Astrocyte (in vitro differentiated cells and primary cell): ENCODE results near the gene UBE2G1. TPM values are rescaled to one million over a fixed set of nuclear protein-coding genes. Genes with fewer than 3 reads are reported as not detected.

Experiments used
- DNase-seq: peaks from one replicate; pipeline ENCODE4 v3.0.0-alpha.2; 2010; ENCODE audit warnings: low read depth
- FAIRE-seq: peaks from 2 replicates; lab custom pipeline; 2011; peaks lifted over from hg19 to GRCh38; lab: Jason Lieb, UNC
- H2AFZ ChIP-seq: 2 replicates; pipeline ENCODE4 v1.6.0; 2012; ENCODE audit warnings: low read depth, low read length, inconsistent platforms
- H3K27ac ChIP-seq: 2 replicates; pipeline ENCODE4 v1.5.1; 2011; ENCODE audit warnings: low read depth, low read length, inconsistent platforms
- H3K27me3 ChIP-seq: 2 replicates; pipeline ENCODE4 v1.6.0; 2011; ENCODE audit warnings: low read length, inconsistent platforms; ENCODE audit not compliant: insufficient read depth
- H3K36me3 ChIP-seq: 2 replicates; pipeline ENCODE4 v1.5.1; 2011; ENCODE audit warnings: low read length, inconsistent platforms; ENCODE audit not compliant: insufficient read depth
- H3K4me1 ChIP-seq: 2 replicates; pipeline ENCODE4 v1.5.1; 2011; ENCODE audit warnings: low read length, inconsistent platforms; ENCODE audit not compliant: insufficient read depth
- H3K4me2 ChIP-seq: 2 replicates; pipeline ENCODE4 v1.6.0; 2012; ENCODE audit warnings: low read length, inconsistent platforms
- H3K4me3 ChIP-seq: 2 replicates; pipeline ENCODE4 v1.5.1; 2011; ENCODE audit warnings: low read depth, mild to moderate bottlenecking, low read length, inconsistent platforms; ENCODE audit not compliant: insufficient read depth
- H3K79me2 ChIP-seq: 2 replicates; pipeline ENCODE4 v1.6.0; 2012; ENCODE audit warnings: mild to moderate bottlenecking, low read length, inconsistent platforms; ENCODE audit not compliant: insufficient read depth
- H3K9ac ChIP-seq: 2 replicates; pipeline ENCODE4 v1.6.0; 2012; ENCODE audit warnings: mild to moderate bottlenecking, low read length, inconsistent platforms
- H3K9me3 ChIP-seq: 2 replicates; pipeline ENCODE4 v1.5.1; 2012; ENCODE audit warnings: low read depth, mild to moderate bottlenecking, low read length, inconsistent platforms; ENCODE audit not compliant: insufficient read depth
- H4K20me1 ChIP-seq: 2 replicates; pipeline ENCODE4 v1.6.0; 2012; ENCODE audit warnings: low read length, inconsistent platforms; ENCODE audit not compliant: insufficient read depth
- H3K27ac Mint-ChIP-seq: one replicate; pipeline ENCODE4 v1.8.0; 2021; ENCODE audit warnings: mild to moderate bottlenecking, mixed read lengths; ENCODE audit not compliant: unreplicated experiment
- H3K27me3 Mint-ChIP-seq: one replicate; pipeline ENCODE4 v1.8.0; 2021; ENCODE audit warnings: low read depth, mixed read lengths; ENCODE audit not compliant: unreplicated experiment
- H3K36me3 Mint-ChIP-seq: one replicate; pipeline ENCODE4 v1.8.0; 2021; ENCODE audit warnings: low read depth, mixed read lengths; ENCODE audit not compliant: unreplicated experiment
- H3K4me1 Mint-ChIP-seq: one replicate; pipeline ENCODE4 v1.8.0; 2021; ENCODE audit warnings: low read depth, mixed read lengths; ENCODE audit not compliant: unreplicated experiment
- H3K4me3 Mint-ChIP-seq: one replicate; pipeline ENCODE4 v1.8.0; 2021; ENCODE audit warnings: mild to moderate bottlenecking, moderate library complexity, mixed read lengths; ENCODE audit not compliant: unreplicated experiment
- H3K9me3 Mint-ChIP-seq: one replicate; pipeline ENCODE4 v1.8.0; 2021; ENCODE audit warnings: mild to moderate bottlenecking, mixed read lengths; ENCODE audit not compliant: unreplicated experiment
- EZH2 ChIP-seq: IDR thresholded peaks from 2 replicates; pipeline ENCODE4 v1.6.1; 2012; ENCODE audit warnings: mild to moderate bottlenecking, low read length, inconsistent platforms; ENCODE audit not compliant: insufficient read depth
- total RNA-seq: library from RNA; stranded (reverse); gene quantifications from 2 replicates; pipeline ENCODE4 v1.2.1, GENCODE V29; 2021
- TF ChIP-seq, protein P1 (sequence below): IDR thresholded peaks from 2 replicates; pipeline ENCODE4 v1.5.1; 2011; ENCODE audit warnings: low read depth, mild to moderate bottlenecking, inconsistent platforms, low read length, moderate library complexity; ENCODE audit not compliant: insufficient read depth

The UBE2G1 gene
- total RNA-seq, 1 donor from 2014 or later = 123 TPM

DNA sequence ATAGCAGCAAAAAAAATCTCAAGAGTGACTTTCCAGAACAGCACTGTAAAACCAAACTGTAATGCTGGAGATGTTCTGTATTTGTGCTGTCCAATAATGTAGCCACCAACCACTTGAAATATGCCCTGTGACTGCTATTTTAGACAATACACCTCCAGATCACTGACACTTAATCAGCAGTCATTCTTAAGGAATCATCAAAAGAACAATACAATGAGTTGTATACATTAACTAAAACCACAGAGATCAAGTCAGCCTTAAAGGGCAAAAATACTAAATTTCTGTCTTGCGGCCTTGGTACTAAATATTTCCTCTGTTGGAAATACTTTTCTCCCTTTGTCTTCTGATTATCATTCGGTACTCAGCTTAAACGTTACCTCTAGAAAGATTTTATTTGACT, 69.1 kb downstream of the UBE2G1 start:
- FAIRE-seq = peak; percentile 37
- H3K36me3 ChIP-seq = peaks cover 11% of the 10 kb centered on the region
- peak overlapping the region; percentile 27 for H3K4me2 ChIP-seq
- no peak overlapping the region for H3K4me3 ChIP-seq
- H3K9me3 ChIP-seq = no peaks in the 10 kb centered on the region
- H3K9me3 Mint-ChIP-seq = no peaks in the 10 kb centered on the region
- no peaks in the 10 kb centered on the region for H3K27me3 Mint-ChIP-seq
- peak overlapping the region; percentile 25 for H3K9ac ChIP-seq
- H3K4me1 Mint-ChIP-seq = peaks cover 17% of the 10 kb centered on the region
- no peak overlapping the region for H3K27ac ChIP-seq
- DNase-seq = peak; percentile 37
- H3K4me3 Mint-ChIP-seq = no peak overlapping the region
- peaks cover 9% of the 10 kb centered on the region for H3K36me3 Mint-ChIP-seq
- peaks cover 81% of the 10 kb centered on the region for H4K20me1 ChIP-seq
- TF ChIP-seq, protein P1, sequence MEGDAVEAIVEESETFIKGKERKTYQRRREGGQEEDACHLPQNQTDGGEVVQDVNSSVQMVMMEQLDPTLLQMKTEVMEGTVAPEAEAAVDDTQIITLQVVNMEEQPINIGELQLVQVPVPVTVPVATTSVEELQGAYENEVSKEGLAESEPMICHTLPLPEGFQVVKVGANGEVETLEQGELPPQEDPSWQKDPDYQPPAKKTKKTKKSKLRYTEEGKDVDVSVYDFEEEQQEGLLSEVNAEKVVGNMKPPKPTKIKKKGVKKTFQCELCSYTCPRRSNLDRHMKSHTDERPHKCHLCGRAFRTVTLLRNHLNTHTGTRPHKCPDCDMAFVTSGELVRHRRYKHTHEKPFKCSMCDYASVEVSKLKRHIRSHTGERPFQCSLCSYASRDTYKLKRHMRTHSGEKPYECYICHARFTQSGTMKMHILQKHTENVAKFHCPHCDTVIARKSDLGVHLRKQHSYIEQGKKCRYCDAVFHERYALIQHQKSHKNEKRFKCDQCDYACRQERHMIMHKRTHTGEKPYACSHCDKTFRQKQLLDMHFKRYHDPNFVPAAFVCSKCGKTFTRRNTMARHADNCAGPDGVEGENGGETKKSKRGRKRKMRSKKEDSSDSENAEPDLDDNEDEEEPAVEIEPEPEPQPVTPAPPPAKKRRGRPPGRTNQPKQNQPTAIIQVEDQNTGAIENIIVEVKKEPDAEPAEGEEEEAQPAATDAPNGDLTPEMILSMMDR = no peak
- no peak for TF ChIP-seq EZH2
- H3K4me1 ChIP-seq = peaks cover 10% of the 10 kb centered on the region
- H3K79me2 ChIP-seq = peaks cover 62% of the 10 kb centered on the region
- no peak overlapping the region for H2AFZ ChIP-seq
- H3K27ac Mint-ChIP-seq = no peak overlapping the region
- no peaks in the 10 kb centered on the region for H3K27me3 ChIP-seq

DNA sequence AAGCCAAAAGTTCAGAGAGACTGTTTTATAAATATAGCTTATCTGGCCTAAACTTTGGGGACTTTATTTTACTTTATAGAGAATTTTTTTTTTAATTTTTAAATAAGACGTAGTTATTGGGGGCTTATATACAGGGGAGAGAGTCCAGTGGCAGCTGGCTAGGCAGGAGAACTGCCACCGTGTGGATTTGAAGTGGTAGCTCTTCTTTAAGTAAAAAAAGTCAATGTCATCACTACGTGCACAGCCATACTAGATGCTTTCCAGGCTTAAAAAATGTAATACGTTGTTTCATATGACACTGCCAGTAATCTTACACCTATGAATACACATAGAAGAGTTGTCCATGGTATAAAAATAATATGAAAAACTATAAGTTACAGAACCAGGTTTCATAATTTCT, 70.8 kb downstream of the UBE2G1 start:
- Mint-ChIP-seq H3K4me3 (no peak overlapping the region), H3K27ac (no peak overlapping the region), H3K9me3 (no peaks in the 10 kb centered on the region), H3K4me1 (peaks cover 17% of the 10 kb centered on the region), H3K36me3 (peaks cover 4% of the 10 kb centered on the region), H3K27me3 (no peaks in the 10 kb centered on the region)
- Histone ChIP-seq H2AFZ (no peak overlapping the region), H3K4me1 (peaks cover 10% of the 10 kb centered on the region), H3K79me2 (peaks cover 51% of the 10 kb centered on the region), H3K36me3 (peaks cover 5% of the 10 kb centered on the region), H3K4me2 (no peak overlapping the region), H3K9me3 (no peaks in the 10 kb centered on the region), H4K20me1 (peaks cover 68% of the 10 kb centered on the region), H3K27ac (no peak overlapping the region), H3K9ac (no peak overlapping the region), H3K27me3 (no peaks in the 10 kb centered on the region), H3K4me3 (no peak overlapping the region)
- DNase-seq = no peak
- FAIRE-seq = no peak
- TF ChIP-seq, protein P1 = no peak
- no peak for TF ChIP-seq EZH2

DNA sequence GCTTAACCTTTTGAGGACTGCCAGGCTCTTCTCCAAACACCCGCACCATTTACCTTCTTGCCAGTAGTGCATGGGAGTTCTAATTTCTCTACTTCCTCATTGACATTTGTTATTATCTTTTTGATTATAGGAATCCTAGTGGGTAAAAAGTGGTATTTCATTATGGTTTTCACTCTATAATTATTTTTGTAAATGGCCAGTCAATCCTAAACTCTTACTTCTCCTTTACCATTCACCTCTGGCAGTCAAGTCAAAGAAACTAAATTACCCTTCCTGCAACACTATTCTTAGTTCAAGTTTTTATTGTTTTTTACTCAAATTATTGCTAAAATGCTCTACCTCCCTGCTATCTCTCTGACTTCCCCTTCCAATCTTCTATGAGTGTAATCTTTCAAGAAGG, 72.9 kb downstream of the UBE2G1 start:
- H3K4me3 Mint-ChIP-seq = no peak overlapping the region
- Histone ChIP-seq H2AFZ (no peak overlapping the region), H3K9ac (no peak overlapping the region), H3K36me3 (peaks cover 5% of the 10 kb centered on the region), H3K27me3 (no peaks in the 10 kb centered on the region), H3K9me3 (no peaks in the 10 kb centered on the region), H4K20me1 (peaks cover 60% of the 10 kb centered on the region), H3K79me2 (peaks cover 44% of the 10 kb centered on the region), H3K4me3 (no peak overlapping the region), H3K4me2 (no peak overlapping the region), H3K27ac (no peak overlapping the region), H3K4me1 (peaks cover 10% of the 10 kb centered on the region)
- DNase-seq (no peak), FAIRE-seq (no peak)
- no peaks in the 10 kb centered on the region for H3K9me3 Mint-ChIP-seq
- H3K27me3 Mint-ChIP-seq = no peaks in the 10 kb centered on the region
- H3K36me3 Mint-ChIP-seq = peaks cover 4% of the 10 kb centered on the region
- H3K4me1 Mint-ChIP-seq = peaks cover 17% of the 10 kb centered on the region
- no peak overlapping the region for H3K27ac Mint-ChIP-seq
- TF ChIP-seq, protein P1 = no peak
- no peak for TF ChIP-seq EZH2
